Ectodermal cell (in vitro differentiated cells): ENCODE results near the gene TIMM9.
A peak's percentile ranks its signal among the peaks of the same experiment; 100 is the strongest.

ENCODE experiments used
- H3K27ac ChIP-seq: 2 replicates; pipeline ENCODE4 v1.7.0; 2013; ENCODE audit warnings: mild to moderate bottlenecking, low read depth, low read length; ENCODE audit not compliant: insufficient read depth, poor library complexity, severe bottlenecking
- H3K27me3 ChIP-seq: 2 replicates; pipeline ENCODE4 v1.7.0; 2013; ENCODE audit warnings: mild to moderate bottlenecking, low read length; ENCODE audit not compliant: insufficient read depth, control insufficient read depth, poor library complexity, severe bottlenecking
- H3K36me3 ChIP-seq: one replicate; pipeline ENCODE4 v1.7.0; 2013; ENCODE audit warnings: low read length; ENCODE audit not compliant: control insufficient read depth, insufficient read depth
- H3K4me1 ChIP-seq: one replicate; pipeline ENCODE4 v1.7.0; 2013; ENCODE audit warnings: low read length; ENCODE audit not compliant: control insufficient read depth, insufficient read depth
- H3K4me3 ChIP-seq: 2 replicates; pipeline ENCODE4 v1.7.0; 2013; ENCODE audit warnings: low read depth, low read length, control low read depth; ENCODE audit not compliant: insufficient read depth
- H3K9me3 ChIP-seq: 2 replicates; pipeline ENCODE4 v1.7.0; 2013; ENCODE audit warnings: mild to moderate bottlenecking, low read length, moderate library complexity; ENCODE audit not compliant: control insufficient read depth
- WGBS, 2 experiments: methylation state at CpG; one replicate each; pipeline ENCODE4 v1.1.7; 2013; ENCODE audit warnings: missing lambda C conversion rate in 2 of 2; 5-methylcytosine and 5-hydroxymethylcytosine counted together

Gene TIMM9

GRCh38 chr14:58398895-58399294 is 28.4 kb downstream of the TIMM9 start:
- WGBS, 2 experiments = 80 to 90% methylated on average over 3 of the region's 3 CpGs
- Histone ChIP-seq H3K27me3 (peaks cover 28% of the 10 kb centered on the region), H3K9me3 (no peaks in the 10 kb centered on the region), H3K36me3 (no peaks in the 10 kb centered on the region), H3K4me3 (no peak overlapping the region), H3K27ac (no peak overlapping the region), H3K4me1 (no peaks in the 10 kb centered on the region)

GRCh38 chr14:58398495-58398894 is 28.8 kb downstream of the TIMM9 start:
- no peaks in the 10 kb centered on the region for H3K4me1 ChIP-seq
- no peaks in the 10 kb centered on the region for H3K36me3 ChIP-seq
- H3K4me3 ChIP-seq = no peak overlapping the region
- peaks cover 28% of the 10 kb centered on the region for H3K27me3 ChIP-seq
- no peaks in the 10 kb centered on the region for H3K9me3 ChIP-seq
- H3K27ac ChIP-seq = no peak overlapping the region

- no peaks in the 10 kb centered on the region for H3K36me3 ChIP-seq
- H3K9me3 ChIP-seq = no peaks in the 10 kb centered on the region
- H3K27me3 ChIP-seq = peaks cover 28% of the 10 kb centered on the region
- H3K4me1 ChIP-seq = no peaks in the 10 kb centered on the region
- H3K27ac ChIP-seq = no peak overlapping the region
- H3K4me3 ChIP-seq = no peak overlapping the region
- WGBS, 2 experiments = 93 to 96% methylated on average over 6 of the region's 6 CpGs
These were observed 30.2 kb downstream of the TIMM9 start for GRCh38 chr14:58397156-58397555.

GRCh38 chr14:58395812-58396788 is 31.2 kb downstream of the TIMM9 start, which contains the start of gene TOMM20L:
Gene TOMM20L (plus strand): TSS chr14:58395930. CDS start chr14:58395958, 28 bp downstream.
- 7 to 9% methylated on average over 86 of the region's 86 CpGs for WGBS, 2 experiments

GRCh38 chr14:58395562-58395811 is 31.8 kb downstream of the TIMM9 start:
- Histone ChIP-seq H3K27ac (no peak overlapping the region), H3K36me3 (no peaks in the 10 kb centered on the region), H3K27me3 (peaks cover 28% of the 10 kb centered on the region), H3K9me3 (no peaks in the 10 kb centered on the region), H3K4me3 (peak overlapping the region; percentile 56), H3K4me1 (no peaks in the 10 kb centered on the region)
- WGBS, 2 experiments = 12 to 15% methylated on average over 10 of the region's 10 CpGs

More at GRCh38 chr14:58395812-58396788, 31.2 kb downstream of the TIMM9 start, which contains the start of gene TOMM20L:
- H3K4me3 ChIP-seq = peak within 1 kb of the TSS; percentile 56
- H3K36me3 ChIP-seq = no peaks in the 10 kb centered on the region
- no peaks in the 10 kb centered on the region for H3K4me1 ChIP-seq
- H3K27ac ChIP-seq = no peak within 1 kb of the TSS
- H3K9me3 ChIP-seq = no peaks in the 10 kb centered on the region
- H3K27me3 ChIP-seq = peaks cover 28% of the 10 kb centered on the region

DNA sequence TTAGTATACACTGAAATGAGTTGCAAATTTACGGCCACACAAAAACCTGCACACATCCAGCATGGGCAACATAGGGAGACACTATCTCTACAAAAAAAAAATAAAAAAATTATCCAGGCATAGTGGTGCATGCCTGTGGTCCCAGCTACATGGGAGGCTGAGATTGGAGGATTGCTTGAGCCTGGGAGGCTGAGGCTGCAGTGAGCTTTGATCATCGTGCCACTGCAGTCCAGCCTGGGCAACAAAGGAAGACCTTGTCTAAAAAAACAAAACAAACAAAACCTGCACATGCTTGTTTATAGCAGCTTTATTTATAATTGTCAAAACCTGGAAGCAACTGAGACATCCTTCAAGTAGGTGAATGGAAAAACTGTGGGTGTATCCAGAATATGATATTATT is 36.5 kb downstream of the TIMM9 start:
- Histone ChIP-seq H3K4me1 (no peaks in the 10 kb centered on the region), H3K9me3 (no peaks in the 10 kb centered on the region), H3K27me3 (peaks cover 13% of the 10 kb centered on the region), H3K4me3 (no peak overlapping the region), H3K27ac (no peak overlapping the region), H3K36me3 (no peaks in the 10 kb centered on the region)
- 93 to 96% methylated on average over 2 of the region's 2 CpGs for WGBS, 2 experiments

DNA sequence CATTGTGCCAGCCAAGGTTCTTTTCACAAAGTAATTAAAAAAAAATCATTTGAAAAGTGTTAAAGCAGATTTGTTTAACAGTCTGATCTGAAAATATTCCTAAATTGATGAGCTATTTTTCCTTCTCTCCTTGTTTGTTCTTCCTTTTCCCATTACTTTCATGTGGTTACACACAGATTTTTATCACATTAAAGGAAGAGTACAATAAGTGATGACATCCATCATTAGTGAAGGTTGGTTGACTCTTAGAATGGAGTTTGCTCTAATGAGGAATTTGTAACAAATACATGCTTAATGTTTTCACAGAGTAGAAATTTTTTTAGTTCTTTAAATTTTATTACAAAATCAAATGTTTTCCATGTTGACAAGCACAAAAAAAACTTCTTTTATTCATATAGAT is 50.5 kb downstream of the TIMM9 start:
- Histone ChIP-seq H3K4me1 (no peaks in the 10 kb centered on the region), H3K27ac (no peak overlapping the region), H3K9me3 (no peaks in the 10 kb centered on the region), H3K4me3 (no peak overlapping the region), H3K27me3 (no peaks in the 10 kb centered on the region), H3K36me3 (no peaks in the 10 kb centered on the region)

DNA sequence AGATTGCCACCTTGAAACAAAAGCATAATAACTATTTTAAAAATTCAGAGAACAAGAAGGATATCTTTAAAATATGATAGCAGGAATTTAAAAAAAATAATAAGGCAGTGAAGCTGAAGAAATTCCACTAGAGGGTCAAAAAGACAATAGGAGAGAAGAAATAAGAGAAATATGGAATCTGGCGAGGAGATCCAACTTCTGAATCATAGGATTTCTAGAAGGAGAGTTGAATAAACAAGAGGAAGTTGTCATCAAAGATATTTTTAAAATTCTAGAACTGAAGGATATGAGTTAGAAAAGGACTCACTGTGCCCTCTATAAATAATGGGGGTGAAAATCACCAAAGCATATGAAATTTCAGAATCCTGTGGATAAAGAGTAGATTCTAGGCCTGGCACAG is 58.4 kb downstream of the TIMM9 start:
- Histone ChIP-seq H3K27ac (no peak overlapping the region), H3K36me3 (peaks cover 14% of the 10 kb centered on the region), H3K4me3 (no peak overlapping the region), H3K27me3 (no peaks in the 10 kb centered on the region), H3K4me1 (no peaks in the 10 kb centered on the region), H3K9me3 (no peaks in the 10 kb centered on the region)
- 96 to 97% methylated on average over 1 of the region's 1 CpG for WGBS, 2 experiments

- H3K27ac ChIP-seq = no peak overlapping the region
- H3K36me3 ChIP-seq = peaks cover 17% of the 10 kb centered on the region
- WGBS, 2 experiments = 87 to 98% methylated on average over 3 of the region's 3 CpGs
- H3K4me3 ChIP-seq = no peak overlapping the region
- H3K4me1 ChIP-seq = no peaks in the 10 kb centered on the region
- H3K27me3 ChIP-seq = no peaks in the 10 kb centered on the region
- no peaks in the 10 kb centered on the region for H3K9me3 ChIP-seq
These were observed 60.0 kb downstream of the TIMM9 start for GRCh38 chr14:58367296-58367695.

DNA sequence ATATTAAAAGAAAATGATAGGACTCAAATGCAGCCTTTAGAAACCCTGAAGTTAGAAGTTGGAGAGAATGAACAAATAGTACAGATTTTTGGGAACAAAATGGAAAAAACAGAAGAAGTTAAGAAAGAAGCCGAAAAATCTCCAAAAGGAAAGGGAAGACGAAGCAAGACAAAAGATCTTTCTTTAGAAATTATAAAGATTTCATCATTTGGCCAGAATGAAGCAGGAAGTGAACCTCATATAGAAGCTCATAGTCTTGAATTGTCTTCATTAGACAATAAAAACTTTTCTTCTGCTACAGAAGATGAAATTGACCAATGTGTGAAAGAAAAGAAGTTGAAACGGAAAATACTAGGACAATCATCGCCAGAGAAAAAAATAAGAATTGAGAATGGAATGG is 63.0 kb downstream of the TIMM9 start:
- Histone ChIP-seq H3K27me3 (no peaks in the 10 kb centered on the region), H3K4me1 (no peaks in the 10 kb centered on the region), H3K4me3 (no peak overlapping the region), H3K36me3 (peaks cover 27% of the 10 kb centered on the region), H3K27ac (no peak overlapping the region), H3K9me3 (no peaks in the 10 kb centered on the region)
- 94 to 100% methylated on average over 4 of the region's 4 CpGs for WGBS, 2 experiments
